ENCODE results near the gene MEX3D.
A peak's percentile ranks its signal among the peaks of the same experiment; 100 is the strongest.

The MEX3D gene

DNA sequence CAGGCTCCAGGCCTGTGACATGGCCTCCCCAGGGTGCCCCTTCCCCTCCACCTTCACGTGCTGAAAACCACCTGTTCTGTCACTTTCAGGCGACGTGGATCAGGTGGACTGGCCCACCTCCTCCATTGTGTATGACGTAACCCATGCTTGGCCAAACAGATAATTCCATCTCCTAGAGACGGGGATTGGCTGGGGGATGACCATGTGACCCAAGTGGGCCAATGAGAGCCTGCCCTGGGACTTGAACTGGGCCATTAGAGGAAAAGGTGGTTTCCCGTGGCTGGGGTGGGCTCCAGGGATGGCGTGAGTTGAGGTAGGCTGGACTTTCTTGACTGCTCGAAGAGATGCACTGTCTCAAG lies 51.8 kb downstream of the MEX3D start:
- Histone ChIP-seq H3K27ac (no peak overlapping the region), H3K36me3 (ENCODE audit: insufficient read depth, low read length) (no peaks in the 10 kb centered on the region), H3K4me3 (no peak overlapping the region), H3K9me3 (ENCODE audit: low read depth, low read length) (no peaks in the 10 kb centered on the region), H3K9ac (ENCODE audit: insufficient read length) (no peak overlapping the region)
- DNase-seq (ENCODE audit: low read depth, low spot score): no peak
- no peak for TF ChIP-seq POLR2AphosphoS5 (IDR thresholded peaks at IDR 0.05; ENCODE audit: borderline replicate concordance, low read depth, low read length)
- TF ChIP-seq EZH2 (IDR thresholded peaks at IDR 0.05): no peak
- TF ChIP-seq FOXP2 (optimal IDR thresholded peaks at IDR 0.05; ENCODE audit: control extremely low read depth, extremely low read length, insufficient read depth): no peak

- no peak overlapping the region for H3K9ac ChIP-seq (ENCODE audit: insufficient read length)
- no peak overlapping the region for H3K27ac ChIP-seq
- DNase-seq (ENCODE audit: low read depth, low spot score): no peak
- H3K9me3 ChIP-seq (ENCODE audit: low read depth, low read length): no peaks in the 10 kb centered on the region
- TF ChIP-seq FOXP2 (optimal IDR thresholded peaks at IDR 0.05; ENCODE audit: control extremely low read depth, extremely low read length, insufficient read depth) (no peak), EZH2 (IDR thresholded peaks at IDR 0.05) (no peak)
- H3K4me3 ChIP-seq: no peak overlapping the region
- no peaks in the 10 kb centered on the region for H3K36me3 ChIP-seq (ENCODE audit: insufficient read depth, low read length)
Measured at GRCh38 chr19:1514986-1515721, 53.0 kb downstream of the MEX3D start.

DNA sequence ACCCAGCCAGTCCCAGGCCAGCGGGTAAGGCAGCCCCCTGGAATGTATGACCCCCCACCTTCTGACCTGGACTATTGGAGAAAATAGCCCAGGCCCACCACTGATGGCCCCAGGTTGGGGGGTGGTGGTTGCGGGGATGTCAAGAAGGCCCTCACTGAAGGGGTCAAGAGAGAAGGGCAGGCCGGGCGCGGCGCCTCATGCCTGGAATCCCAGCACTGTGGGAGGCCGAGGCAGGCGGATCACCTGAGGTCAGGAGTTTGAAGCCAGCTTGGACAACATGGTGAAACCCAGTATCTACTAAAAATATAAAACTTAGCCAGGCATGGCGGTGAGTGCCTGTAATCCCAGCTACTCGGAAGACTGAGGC lies 53.8 kb downstream of the MEX3D start:
- Histone ChIP-seq H3K36me3 (ENCODE audit: insufficient read depth, low read length) (no peaks in the 10 kb centered on the region), H3K9ac (ENCODE audit: insufficient read length) (no peak overlapping the region), H3K4me3 (no peak overlapping the region), H3K9me3 (ENCODE audit: low read depth, low read length) (no peaks in the 10 kb centered on the region), H3K27ac (no peak overlapping the region)
- DNase-seq (ENCODE audit: low read depth, low spot score): no peak
- TF ChIP-seq EZH2 (IDR thresholded peaks at IDR 0.05) (no peak), FOXP2 (optimal IDR thresholded peaks at IDR 0.05; ENCODE audit: control extremely low read depth, extremely low read length, insufficient read depth) (no peak), POLR2AphosphoS5 (IDR thresholded peaks at IDR 0.05; ENCODE audit: borderline replicate concordance, low read depth, low read length) (no peak)

- H3K4me3 ChIP-seq: peak overlapping the region; percentile 59
- H3K27ac ChIP-seq: no peak overlapping the region
- no peak for DNase-seq (ENCODE audit: low read depth, low spot score)
- TF ChIP-seq EZH2 (IDR thresholded peaks at IDR 0.05) (no peak), POLR2AphosphoS5 (IDR thresholded peaks at IDR 0.05; ENCODE audit: borderline replicate concordance, low read depth, low read length) (no peak), FOXP2 (optimal IDR thresholded peaks at IDR 0.05; ENCODE audit: control extremely low read depth, extremely low read length, insufficient read depth) (no peak)
- no peaks in the 10 kb centered on the region for H3K9me3 ChIP-seq (ENCODE audit: low read depth, low read length)
- H3K36me3 ChIP-seq (ENCODE audit: insufficient read depth, low read length): no peaks in the 10 kb centered on the region
- no peak overlapping the region for H3K9ac ChIP-seq (ENCODE audit: insufficient read length)
Measured at GRCh38 chr19:1513499-1514294, 54.4 kb downstream of the MEX3D start.

DNA sequence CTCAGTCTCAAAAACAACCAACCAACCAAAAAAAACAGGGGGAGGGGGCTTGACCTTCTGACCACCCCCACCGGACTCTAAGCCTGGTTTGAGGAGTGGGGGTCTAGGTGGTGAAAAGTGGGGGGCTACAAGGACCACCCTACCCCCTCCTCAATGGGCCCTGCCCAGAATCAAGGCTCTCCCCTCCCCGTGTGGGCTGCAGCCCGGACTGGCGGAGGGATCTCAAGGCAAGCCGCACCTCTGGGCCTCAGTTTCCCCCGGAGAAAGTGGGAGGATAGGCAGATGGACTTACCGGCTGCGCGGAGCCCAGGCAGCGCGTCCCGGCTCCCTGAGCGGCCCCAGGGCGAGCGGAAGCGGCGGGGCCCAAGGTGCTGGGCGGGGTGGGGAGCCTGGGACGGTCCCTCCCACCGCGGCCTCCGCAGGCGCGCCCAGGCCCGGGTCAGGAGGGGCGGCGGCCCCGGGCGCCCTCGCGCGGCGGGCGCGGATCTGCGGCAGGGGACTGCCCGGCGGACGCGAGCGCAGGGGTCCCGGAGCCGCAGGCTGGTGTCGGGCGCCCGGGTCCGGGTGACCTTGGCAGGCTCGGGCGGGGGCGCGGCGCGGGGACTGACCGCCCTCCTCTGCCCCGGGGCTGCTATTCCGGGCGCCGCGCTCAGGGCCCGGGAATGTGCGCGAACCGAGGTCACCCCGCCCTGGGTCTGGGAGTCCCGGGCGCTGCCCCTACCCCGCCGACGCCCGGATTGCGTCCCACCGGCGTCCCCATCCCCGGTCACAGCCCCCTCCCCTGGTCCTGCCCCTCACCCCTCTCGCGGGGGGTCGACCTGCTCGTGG lies 55.2 kb downstream of the MEX3D start, which contains the start of gene ADAMTSL5:
Gene ADAMTSL5 (minus strand): TSS at position 349 of the 828 bp plus-strand sequence. CDS start 2,076 bp downstream, outside the sequence.
- Histone ChIP-seq H3K9me3 (ENCODE audit: low read depth, low read length) (no peaks in the 10 kb centered on the region), H3K4me3 (peak within 1 kb of the TSS; percentile 60), H3K36me3 (ENCODE audit: insufficient read depth, low read length) (no peaks in the 10 kb centered on the region), H3K9ac (ENCODE audit: insufficient read length) (no peak within 1 kb of the TSS), H3K27ac (no peak within 1 kb of the TSS)
- no peak for DNase-seq (ENCODE audit: low read depth, low spot score)
- no peak for TF ChIP-seq POLR2AphosphoS5 (IDR thresholded peaks at IDR 0.05; ENCODE audit: borderline replicate concordance, low read depth, low read length)
- no peak for TF ChIP-seq EZH2 (IDR thresholded peaks at IDR 0.05)
- TF ChIP-seq FOXP2 (optimal IDR thresholded peaks at IDR 0.05; ENCODE audit: control extremely low read depth, extremely low read length, insufficient read depth): no peak

GRCh38 chr19:1511318-1512317 lies 56.5 kb downstream of the MEX3D start:
- Histone ChIP-seq H3K9me3 (ENCODE audit: low read depth, low read length) (no peaks in the 10 kb centered on the region), H3K4me3 (no peak overlapping the region), H3K27ac (no peak overlapping the region), H3K36me3 (ENCODE audit: insufficient read depth, low read length) (no peaks in the 10 kb centered on the region), H3K9ac (ENCODE audit: insufficient read length) (no peak overlapping the region)
- no peak for DNase-seq (ENCODE audit: low read depth, low spot score)
- TF ChIP-seq EZH2 (IDR thresholded peaks at IDR 0.05) (no peak), FOXP2 (optimal IDR thresholded peaks at IDR 0.05; ENCODE audit: control extremely low read depth, extremely low read length, insufficient read depth) (no peak), POLR2AphosphoS5 (IDR thresholded peaks at IDR 0.05; ENCODE audit: borderline replicate concordance, low read depth, low read length) (no peak)

- Histone ChIP-seq H3K9ac (ENCODE audit: insufficient read length) (no peak overlapping the region), H3K9me3 (ENCODE audit: low read depth, low read length) (no peaks in the 10 kb centered on the region), H3K36me3 (ENCODE audit: insufficient read depth, low read length) (no peaks in the 10 kb centered on the region), H3K4me3 (no peak overlapping the region), H3K27ac (no peak overlapping the region)
- DNase-seq (ENCODE audit: low read depth, low spot score): no peak
- no peak for TF ChIP-seq FOXP2 (optimal IDR thresholded peaks at IDR 0.05; ENCODE audit: control extremely low read depth, extremely low read length, insufficient read depth)
- TF ChIP-seq EZH2 (IDR thresholded peaks at IDR 0.05): no peak
- no peak for TF ChIP-seq POLR2AphosphoS5 (IDR thresholded peaks at IDR 0.05; ENCODE audit: borderline replicate concordance, low read depth, low read length)
Measured at GRCh38 chr19:1510807-1511206, 57.3 kb downstream of the MEX3D start.
